Hematopoietic multipotent progenitor cell treated with erythropoietin and hydrocortisone succinate and interleukin-3 and kit ligand, for 17 days (in vitro differentiated cells): ENCODE results near the gene PPP4R3C.
"Not testable (repeated sequence)": the region's sequence is repeated elsewhere in the genome, so short reads cannot be mapped to it uniquely, and the experiment has no call there.

Experiments
- DNase-seq: peaks from one replicate; pipeline ENCODE4 v3.0.0-alpha.2; 2015; ENCODE audit warnings: low spot score

PPP4R3C gene

DNA sequence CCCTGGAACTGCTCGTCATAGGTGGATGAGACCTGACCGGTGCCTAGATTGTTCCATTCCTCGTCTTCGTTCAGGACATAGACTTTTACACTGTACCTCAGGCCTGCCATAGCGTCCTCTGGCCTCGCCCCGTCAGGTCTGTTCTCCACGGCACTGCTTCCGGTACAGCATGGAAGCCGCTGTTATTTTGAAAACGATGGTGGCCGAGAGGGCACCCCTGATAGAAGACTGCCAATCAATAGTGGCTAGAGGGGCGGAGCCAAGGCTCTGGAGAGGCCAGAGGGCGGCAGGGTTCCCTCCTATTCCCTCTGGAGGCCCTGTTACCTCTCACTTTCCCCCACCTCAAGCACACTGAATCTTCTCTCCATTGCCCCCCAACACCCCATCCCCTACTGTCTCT, at the start of gene PPP4R3C:
Gene PPP4R3C, minus strand, starts transcription at position 155 of the 400 bp plus-strand sequence. Its CDS starts 45 bp downstream, at position 110.
- DNase-seq: no peak

DNA sequence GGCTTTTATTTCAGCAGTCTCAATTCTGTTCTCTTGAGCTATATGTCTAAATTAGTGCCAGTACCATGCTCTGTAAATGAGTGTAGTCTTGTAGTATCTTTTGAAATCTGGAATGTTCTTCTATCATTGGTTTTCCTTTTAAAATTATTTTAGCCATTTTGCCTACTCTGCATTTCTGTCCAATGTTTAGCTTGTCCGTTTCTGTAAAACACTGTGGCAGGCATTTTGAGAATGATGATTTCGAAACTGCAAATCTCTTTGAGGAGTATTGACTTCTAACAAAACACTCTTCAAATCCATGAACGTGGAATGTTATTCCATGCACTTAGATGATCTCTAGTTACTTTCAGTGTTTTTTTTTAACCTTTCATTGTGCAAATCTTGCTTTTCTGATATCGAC, 28.3 kb upstream of the PPP4R3C start:
- DNase-seq: no peak

DNA sequence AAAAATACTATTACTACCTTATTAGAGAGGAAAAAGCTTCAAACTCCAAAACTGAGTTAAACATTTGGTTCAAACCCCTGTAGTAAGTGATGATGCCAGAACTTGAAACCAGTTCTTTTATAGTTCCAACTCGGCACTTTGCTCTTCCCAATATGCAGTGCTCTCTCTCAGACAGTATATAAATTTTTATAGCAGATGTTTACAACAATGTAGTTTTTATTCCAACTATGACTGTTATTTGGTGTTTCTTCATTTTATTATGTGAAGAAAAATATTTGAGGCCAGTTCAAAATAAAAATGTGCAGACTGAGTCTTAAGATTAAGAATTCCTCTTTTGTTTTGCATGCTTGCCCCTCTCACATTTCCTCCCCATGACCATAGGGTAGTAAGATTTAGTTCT, 2.9 kb upstream of the PPP4R3C start:
- DNase-seq: no peak

DNA sequence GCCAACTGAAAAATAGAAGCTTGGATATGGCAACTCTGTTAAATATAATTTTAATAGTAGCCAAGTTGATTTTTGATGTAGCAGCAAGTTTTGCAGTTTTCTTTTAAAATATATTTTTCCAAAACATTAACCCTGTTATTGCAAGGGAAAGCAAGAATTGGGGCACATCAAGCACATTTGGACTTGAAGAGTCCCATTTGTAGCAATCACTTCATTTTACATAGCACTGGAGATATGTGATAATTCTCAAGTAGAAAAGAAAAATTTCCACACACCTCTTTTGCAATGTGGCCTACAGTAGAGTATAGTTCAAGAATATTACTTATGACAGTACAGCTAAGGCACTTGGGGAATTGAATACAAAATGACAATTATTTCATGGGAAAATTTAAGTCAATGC, 1.9 kb upstream of the PPP4R3C start:
- no peak for DNase-seq

DNA sequence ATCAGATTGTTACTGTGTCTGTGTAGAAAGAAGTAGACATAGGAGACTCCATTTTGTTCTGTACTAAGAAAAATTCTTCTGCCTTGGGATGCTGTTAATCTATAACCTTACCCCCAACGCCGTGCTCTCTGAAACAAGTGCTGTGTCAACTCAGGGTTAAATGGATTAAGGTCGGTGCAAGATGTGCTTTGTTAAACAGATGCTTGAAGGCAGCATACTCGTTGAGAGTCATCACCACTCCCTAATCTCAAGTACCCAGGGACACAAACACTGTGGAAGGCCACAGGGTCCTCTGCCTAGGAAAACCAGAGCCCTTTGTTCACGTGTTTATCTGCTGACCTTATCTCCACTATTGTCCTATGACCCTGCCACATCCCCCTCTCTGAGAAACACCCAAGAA, 4.0 kb downstream of the PPP4R3C start:
- not testable (repeated sequence) for DNase-seq

DNA sequence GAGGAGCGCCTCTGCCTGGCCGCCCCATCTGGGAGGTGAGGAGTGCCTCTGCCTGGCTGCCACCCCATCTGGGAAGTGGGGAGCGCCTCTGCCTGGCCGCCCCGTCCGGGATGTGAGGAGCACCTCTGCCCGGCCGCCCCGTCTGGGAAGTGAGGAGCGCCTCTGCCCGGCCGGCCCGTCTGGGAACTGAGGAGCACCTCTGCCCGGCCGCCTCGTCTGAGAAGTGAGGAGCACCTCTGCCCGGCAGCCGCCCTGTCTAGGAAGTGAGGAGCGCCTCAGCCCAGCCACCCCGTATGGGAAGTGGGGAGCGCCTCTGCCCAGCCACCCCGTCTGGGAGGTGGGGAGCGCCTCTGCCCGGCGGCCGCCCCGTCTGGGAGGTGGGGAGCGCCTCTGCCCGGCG, 4.6 kb downstream of the PPP4R3C start:
- not testable (repeated sequence) for DNase-seq

DNA sequence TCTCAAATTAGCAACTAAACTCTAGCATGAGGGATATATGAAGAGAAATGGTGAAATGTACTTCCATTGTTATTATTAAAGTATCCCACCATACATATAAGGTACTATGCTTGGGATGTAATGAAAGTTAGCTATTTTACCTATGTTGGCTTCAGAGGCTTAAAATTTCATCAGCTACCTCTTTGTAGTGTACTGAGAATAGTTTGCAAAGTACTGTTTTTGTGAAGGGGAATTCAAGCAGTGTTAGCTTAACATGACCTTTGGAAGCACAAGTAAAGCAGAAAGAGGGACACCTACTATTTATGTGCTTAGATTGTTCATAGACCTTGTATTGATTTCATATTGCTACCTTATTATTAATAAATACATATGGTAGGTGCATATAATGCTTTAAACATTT, 11.8 kb downstream of the PPP4R3C start:
- DNase-seq: no peak

DNA sequence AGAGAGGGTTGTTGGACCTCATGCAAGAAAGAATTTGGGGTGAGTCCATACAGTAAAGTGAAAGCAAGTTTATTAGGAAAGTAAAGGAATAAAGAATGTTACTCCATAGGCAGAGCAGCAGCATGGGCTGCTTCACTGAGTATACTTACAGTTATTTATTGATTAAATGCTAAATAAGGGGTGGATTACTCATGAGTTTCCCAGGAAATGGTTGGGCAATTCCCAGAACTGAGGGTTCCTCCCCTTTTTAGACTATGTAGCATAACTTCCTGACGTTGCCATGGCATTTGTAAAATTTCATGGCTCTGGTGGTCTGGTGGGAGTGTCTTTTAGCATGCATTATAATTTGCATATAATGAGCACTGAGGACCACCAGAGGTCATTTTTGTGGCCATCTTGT, 16.7 kb downstream of the PPP4R3C start:
- DNase-seq: no peak

DNA sequence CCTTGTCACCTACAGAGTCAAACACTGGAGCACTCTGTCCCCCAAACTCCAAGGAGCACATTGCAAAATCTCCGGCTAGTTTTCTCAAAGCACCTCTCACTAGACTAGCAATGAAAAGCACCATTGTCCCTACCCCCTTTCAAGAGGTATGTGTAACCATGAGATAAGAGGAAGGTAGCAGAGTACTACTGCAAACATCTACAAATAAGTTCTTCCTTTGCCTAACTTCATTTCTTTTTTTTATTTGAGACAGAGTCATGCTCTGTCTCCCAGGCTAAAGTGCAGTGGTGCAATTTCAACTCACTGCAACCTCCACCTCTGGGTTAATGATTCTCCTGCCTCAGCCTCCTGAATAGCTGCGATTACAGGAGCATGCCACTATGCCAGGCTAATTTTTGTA, 17.7 kb downstream of the PPP4R3C start:
- no peak for DNase-seq

DNA sequence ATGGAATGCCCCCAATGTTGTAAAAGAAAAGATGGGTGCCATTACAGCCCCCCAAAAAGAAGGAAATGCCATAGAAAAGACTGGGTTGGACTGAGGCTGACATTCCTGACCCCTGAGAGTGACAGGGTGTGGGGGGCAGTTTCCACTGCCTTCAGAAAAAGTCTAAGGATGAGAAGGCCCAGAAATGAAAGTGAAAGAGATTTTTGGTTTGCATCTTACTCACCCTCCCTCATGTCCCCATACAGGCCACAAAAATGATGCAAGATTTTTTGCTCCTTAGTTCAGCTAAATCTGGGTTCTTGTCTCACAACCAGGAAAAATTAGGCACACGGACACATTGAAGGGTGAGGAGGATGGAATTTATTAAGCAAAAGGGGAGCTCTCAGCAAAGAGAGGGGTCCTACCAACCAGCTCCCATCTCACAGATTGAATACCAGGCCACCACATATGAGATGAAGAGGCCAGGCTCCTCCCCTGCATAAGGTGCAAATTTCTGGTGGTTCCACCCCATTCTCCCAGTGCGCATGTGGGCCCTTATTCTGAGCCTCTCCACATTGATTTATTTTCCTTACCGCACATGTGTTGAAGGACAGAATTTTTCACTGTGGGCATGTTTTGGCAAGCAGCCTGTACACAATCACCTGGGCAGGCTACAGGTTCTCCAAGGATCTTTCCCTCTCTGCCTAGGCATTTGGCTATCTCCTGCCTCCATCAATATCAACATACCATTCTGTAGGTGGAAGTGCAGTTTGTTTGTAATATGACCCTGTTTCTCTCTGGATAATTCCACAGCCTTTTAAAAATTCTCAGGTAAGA, 18.8 kb downstream of the PPP4R3C start:
- DNase-seq: no peak

DNA sequence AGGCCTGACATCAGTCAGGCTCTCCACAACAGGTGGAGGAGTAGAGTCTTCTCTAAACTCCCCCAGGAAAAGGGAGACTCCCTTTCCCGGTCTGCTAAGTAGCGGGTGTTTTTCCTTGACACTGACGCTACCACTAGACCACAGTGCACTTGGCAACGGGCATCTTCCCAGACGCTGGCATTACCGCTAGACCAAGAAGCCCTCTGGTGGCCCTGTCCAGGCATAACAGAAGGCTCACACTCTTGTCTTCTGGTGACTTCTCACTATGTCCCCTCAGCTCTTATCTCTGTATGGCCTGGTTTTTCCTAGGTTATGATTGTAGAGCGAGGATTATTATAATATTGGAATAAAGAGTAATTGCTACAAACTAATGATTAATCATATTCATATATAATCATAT, 20.7 kb downstream of the PPP4R3C start:
- not testable (repeated sequence) for DNase-seq

DNA sequence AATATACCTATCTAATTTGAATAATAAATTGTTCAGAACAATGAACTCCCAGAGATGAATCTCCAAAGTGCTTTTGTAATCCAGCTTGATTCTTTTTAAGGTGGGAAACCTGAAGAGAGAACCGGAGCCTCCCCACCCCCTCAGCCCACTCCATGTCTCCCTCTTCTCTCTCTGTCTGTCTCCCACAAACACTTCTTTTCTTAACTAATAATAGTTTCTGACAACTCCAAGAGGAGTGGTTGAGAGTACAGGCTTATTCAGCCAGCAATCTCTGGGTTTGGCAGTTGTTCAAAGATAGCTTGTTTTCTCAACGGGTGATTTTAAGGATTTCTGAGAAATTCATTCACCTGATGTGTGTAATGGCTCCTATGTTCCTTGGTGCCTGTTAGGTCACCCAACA, 23.4 kb downstream of the PPP4R3C start:
- DNase-seq: no peak

DNA sequence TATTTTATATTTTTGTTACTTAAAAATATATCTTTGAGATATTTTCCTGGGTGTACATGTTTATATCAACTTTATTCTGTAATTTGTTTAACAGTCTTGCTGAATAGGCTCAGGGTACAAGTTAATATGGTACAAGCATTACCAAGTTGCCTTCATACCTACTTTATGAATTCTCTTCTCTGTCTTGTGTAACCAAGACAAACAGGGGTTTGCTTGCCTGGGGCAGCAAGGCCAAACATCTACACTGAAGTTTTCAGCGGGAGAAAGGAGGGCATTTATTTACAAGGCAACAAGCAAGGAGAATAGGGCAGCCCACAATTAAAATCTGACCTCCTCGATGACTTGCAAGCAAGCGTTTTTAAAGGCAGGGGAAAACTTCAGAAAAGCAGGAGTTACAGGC, 24.2 kb downstream of the PPP4R3C start:
- DNase-seq: no peak

DNA sequence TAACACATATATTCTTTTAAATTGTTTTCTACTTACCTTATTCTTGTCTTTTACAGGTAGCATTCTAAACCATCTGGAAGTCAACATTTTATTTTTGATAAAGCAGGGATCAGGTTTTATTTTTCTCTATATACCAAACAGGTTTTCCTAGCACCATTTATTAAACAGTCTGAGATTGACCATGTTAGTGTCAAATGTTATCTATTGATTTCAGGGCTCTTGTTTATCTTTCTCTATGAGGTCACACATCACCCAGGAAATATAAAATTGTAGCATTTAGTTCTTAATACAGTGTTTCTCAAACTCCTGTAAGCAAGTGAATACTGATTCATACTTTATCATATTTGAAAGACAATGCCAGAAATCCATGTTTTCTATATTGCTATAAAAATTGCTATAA, 28.1 kb downstream of the PPP4R3C start:
- no peak for DNase-seq
